Activated T-cell treated with anti-CD3 and anti-CD28 coated beads, Interleukin-2, amount 50 U/mL, for 72 hours (primary cell): Measurements from ENCODE around the gene C3orf33. TPM values are rescaled to one million over a fixed set of nuclear protein-coding genes. Genes with fewer than 3 reads are reported as not detected.
A peak's percentile ranks its signal among the peaks of the same experiment; 100 is the strongest.
"Not testable (repeated sequence)": the region's sequence is repeated elsewhere in the genome, so short reads cannot be mapped to it uniquely, and the experiment has no call there.

ENCODE experiments used
- ATAC-seq, 2 donors: fragments of 150-1000 bp; cut with Tn5 transposase; replicated peaks in 1 of 2; 2 replicates each; pipeline ENCODE4 v1.10.0; 2021; ENCODE audit warnings: moderate library complexity in 2 of 2, mild to moderate bottlenecking in 1 of 2
- DNase-seq, 2 donors: peaks; one replicate each; pipeline ENCODE4 v3.0.0; 2021 to 2022; ENCODE audit warnings: mixed read lengths in 1 of 2
- H3K27ac Mint-ChIP-seq: one replicate; pipeline ENCODE4 v1.8.0; 2022; ENCODE audit warnings: mild to moderate bottlenecking, moderate library complexity, mixed read lengths
- H3K27me3 Mint-ChIP-seq: one replicate; pipeline ENCODE4 v1.8.0; 2022; ENCODE audit warnings: low read depth, mixed read lengths
- H3K36me3 Mint-ChIP-seq, 2 donors: one replicate each; pipeline ENCODE4 v1.8.0; 2022; ENCODE audit warnings: mixed read lengths in 2 of 2, mild to moderate bottlenecking in 1 of 2; ENCODE audit not compliant: insufficient read depth in 2 of 2
- H3K4me1 Mint-ChIP-seq: one replicate; pipeline ENCODE4 v1.8.0; 2022; ENCODE audit warnings: low read depth, mixed read lengths
- H3K4me3 Mint-ChIP-seq, 2 donors: one replicate each; pipeline ENCODE4 v1.8.0; 2022; ENCODE audit warnings: mild to moderate bottlenecking in 2 of 2, mixed read lengths in 2 of 2, moderate library complexity in 2 of 2
- H3K9me3 Mint-ChIP-seq, 2 donors: one replicate each; pipeline ENCODE4 v1.8.0; 2022; ENCODE audit warnings: mixed read lengths in 2 of 2
- total RNA-seq, 2 donors: library from RNA; stranded (reverse); gene quantifications; one replicate each; pipeline ENCODE4 v1.2.3, GENCODE V29; 2022

Gene C3orf33
- total RNA-seq, 2 donors from 2014 or later = 3.3 to 5.1 TPM

DNA sequence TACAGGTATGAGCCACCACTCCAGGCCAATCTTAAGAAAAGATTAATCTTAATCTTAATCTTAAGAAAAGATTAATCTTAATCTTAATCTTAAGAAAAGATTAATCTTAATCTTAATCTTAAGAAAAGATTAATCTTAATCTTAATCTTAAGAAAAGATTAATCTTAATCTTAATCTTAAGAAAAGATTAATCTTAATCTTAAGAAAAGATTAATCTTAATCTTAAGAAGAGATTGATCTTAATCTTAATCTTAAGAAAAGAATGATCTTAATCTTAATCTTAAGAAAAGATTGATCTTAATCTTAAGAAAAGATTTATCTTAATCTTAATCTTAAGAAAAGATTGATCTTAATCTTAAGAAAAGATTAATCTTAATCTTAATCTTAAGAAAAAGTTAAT lies 7.1 kb upstream of the C3orf33 start:
- not testable (repeated sequence) for H3K4me1 Mint-ChIP-seq, H3K36me3 Mint-ChIP-seq, DNase-seq, H3K9me3 Mint-ChIP-seq, H3K27me3 Mint-ChIP-seq, ATAC-seq, H3K4me3 Mint-ChIP-seq, H3K27ac Mint-ChIP-seq

GRCh38 chr3:155809181-155809580 lies 3.1 kb upstream of the C3orf33 start:
- Mint-ChIP-seq H3K27ac (no peak overlapping the region), H3K4me1 (peaks cover 14% of the 10 kb centered on the region)

DNA sequence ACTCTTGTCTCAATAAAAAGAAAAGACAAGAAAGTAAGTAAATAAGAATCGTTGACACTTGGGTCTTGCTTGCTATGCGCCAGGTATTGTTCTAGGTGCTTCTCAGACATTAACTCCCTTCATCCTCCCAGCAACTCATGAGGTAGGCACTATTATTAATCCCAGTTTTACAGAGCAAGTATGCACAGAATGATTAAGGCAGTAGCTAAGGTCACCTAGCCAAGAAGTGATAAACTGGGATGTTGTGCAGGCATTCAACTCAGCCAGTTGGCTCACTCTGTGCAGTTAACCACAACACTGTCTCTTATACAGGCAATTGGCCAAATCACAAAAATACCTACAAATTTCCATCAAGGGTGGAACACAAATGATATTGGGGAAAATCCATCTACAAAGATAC lies 1.7 kb upstream of the C3orf33 start:
- ATAC-seq (no peak), DNase-seq (no peak)
- peaks cover 0 to 2% of the 10 kb centered on the region in 2 donors for H3K9me3 Mint-ChIP-seq
- H3K27me3 Mint-ChIP-seq = peaks cover 7% of the 10 kb centered on the region
- H3K4me1 Mint-ChIP-seq = peaks cover 14% of the 10 kb centered on the region
- no peak overlapping the region for H3K27ac Mint-ChIP-seq
- no peak overlapping the region for H3K4me3 Mint-ChIP-seq
- H3K36me3 Mint-ChIP-seq = no peaks in the 10 kb centered on the region

More at GRCh38 chr3:155809181-155809580, 3.1 kb upstream of the C3orf33 start:
- Mint-ChIP-seq H3K4me3 (no peak overlapping the region), H3K9me3 (peaks cover 0 to 2% of the 10 kb centered on the region in 2 donors), H3K36me3 (no peaks in the 10 kb centered on the region), H3K27me3 (peaks cover 7% of the 10 kb centered on the region)
- ATAC-seq (no peak), DNase-seq (no peak)

GRCh38 chr3:155805204-155805801 lies 775 bp downstream of the C3orf33 start:
- H3K4me3 Mint-ChIP-seq = peak overlapping the region; percentile 84 to 88
- H3K9me3 Mint-ChIP-seq = peaks cover 0 to 1% of the 10 kb centered on the region in 2 donors
- H3K27me3 Mint-ChIP-seq = peaks cover 7% of the 10 kb centered on the region
- peak overlapping the region; percentile 47 for H3K27ac Mint-ChIP-seq
- H3K36me3 Mint-ChIP-seq = peaks cover 0 to 2% of the 10 kb centered on the region in 2 donors
- peaks cover 14% of the 10 kb centered on the region for H3K4me1 Mint-ChIP-seq
- peak; percentile 14 to 43 for ATAC-seq
- no peak for DNase-seq

DNA sequence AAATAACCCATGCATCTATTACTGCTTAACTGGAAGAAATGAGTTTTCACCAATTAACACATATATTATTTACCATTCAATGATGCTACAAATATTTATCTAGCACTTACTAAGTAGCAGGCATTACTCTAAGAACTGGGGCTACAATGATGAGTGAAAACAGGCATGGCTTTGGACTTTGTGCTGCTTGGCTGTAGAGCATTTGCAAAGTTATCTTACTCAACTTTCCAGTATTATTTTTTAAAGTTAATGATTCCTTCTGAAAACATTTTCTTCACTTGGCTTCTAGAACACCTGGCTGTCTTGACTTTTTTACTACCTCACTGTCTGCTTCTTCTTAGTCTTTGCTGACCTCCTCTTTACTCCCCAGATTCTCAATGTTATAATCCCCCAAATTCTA lies 1.8 kb downstream of the C3orf33 start:
- Mint-ChIP-seq H3K27me3 (peaks cover 3% of the 10 kb centered on the region), H3K36me3 (peaks cover 1 to 3% of the 10 kb centered on the region in 2 donors), H3K9me3 (peaks cover 0 to 1% of the 10 kb centered on the region in 2 donors), H3K4me1 (peaks cover 14% of the 10 kb centered on the region), H3K4me3 (no peak overlapping the region), H3K27ac (no peak overlapping the region)
- DNase-seq (no peak), ATAC-seq (no peak)

DNA sequence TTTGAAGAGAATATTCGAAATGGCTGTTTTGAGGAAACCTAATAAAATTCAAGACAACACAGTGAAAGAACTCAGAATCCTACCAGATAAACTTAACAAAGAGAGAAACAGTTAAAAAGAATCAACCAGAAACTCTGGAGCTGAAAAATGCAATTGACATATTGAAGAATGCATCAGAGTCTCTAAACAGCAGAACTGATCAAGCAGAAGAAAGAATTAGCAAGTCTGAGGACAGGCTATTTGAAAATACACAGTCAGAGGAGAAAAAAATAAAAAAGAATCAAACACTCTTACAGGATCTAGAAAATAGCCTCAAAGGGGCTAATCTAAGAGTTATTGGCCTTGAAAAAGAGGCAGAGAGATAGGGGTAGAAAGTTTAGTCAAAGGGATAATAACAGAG lies 13.5 kb downstream of the C3orf33 start:
- ATAC-seq (no peak), DNase-seq (no peak)
- H3K9me3 Mint-ChIP-seq = peaks cover 0 to 3% of the 10 kb centered on the region in 2 donors
- H3K36me3 Mint-ChIP-seq = peaks cover 6 to 13% of the 10 kb centered on the region in 2 donors
- H3K27me3 Mint-ChIP-seq = no peaks in the 10 kb centered on the region
- H3K4me1 Mint-ChIP-seq = no peaks in the 10 kb centered on the region
- no peak overlapping the region for H3K4me3 Mint-ChIP-seq
- no peak overlapping the region for H3K27ac Mint-ChIP-seq

DNA sequence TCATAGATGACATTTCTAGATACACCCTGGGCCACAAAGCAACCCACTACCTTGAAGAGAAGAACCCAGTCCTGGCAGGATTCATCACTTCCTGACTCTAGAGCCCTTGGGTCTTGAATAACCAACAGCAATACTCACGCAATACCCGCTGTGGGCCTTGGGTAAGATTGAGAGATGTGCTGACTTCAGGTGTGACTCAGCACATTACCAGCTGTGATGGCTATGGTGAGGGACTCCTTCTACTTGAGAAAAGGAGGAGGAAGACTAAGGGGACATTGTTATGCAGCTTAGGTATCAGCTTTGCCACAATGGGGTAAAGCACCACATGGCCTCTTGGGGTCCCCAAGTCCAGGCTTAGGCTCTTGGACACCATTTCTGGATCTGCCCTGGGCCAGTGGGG lies 14.9 kb downstream of the C3orf33 start:
- DNase-seq (peak in 1 of 2 donors; percentile 11), ATAC-seq (peak in 1 of 2 donors; percentile 66)
- Mint-ChIP-seq H3K27ac (no peak overlapping the region), H3K9me3 (peaks cover 0 to 3% of the 10 kb centered on the region in 2 donors), H3K4me1 (peaks cover under 1% of the 10 kb centered on the region), H3K4me3 (no peak overlapping the region), H3K27me3 (no peaks in the 10 kb centered on the region), H3K36me3 (peaks cover 5 to 9% of the 10 kb centered on the region in 2 donors)

- H3K4me1 Mint-ChIP-seq = peaks cover 9% of the 10 kb centered on the region
- H3K27ac Mint-ChIP-seq = no peak overlapping the region
- no peak overlapping the region for H3K4me3 Mint-ChIP-seq
- DNase-seq = no peak
- ATAC-seq = no peak
- peaks cover 5 to 9% of the 10 kb centered on the region in 2 donors for H3K36me3 Mint-ChIP-seq
- peaks cover 0 to 3% of the 10 kb centered on the region in 2 donors for H3K9me3 Mint-ChIP-seq
- no peaks in the 10 kb centered on the region for H3K27me3 Mint-ChIP-seq
Measured at GRCh38 chr3:155790272-155790925, 15.7 kb downstream of the C3orf33 start.

DNA sequence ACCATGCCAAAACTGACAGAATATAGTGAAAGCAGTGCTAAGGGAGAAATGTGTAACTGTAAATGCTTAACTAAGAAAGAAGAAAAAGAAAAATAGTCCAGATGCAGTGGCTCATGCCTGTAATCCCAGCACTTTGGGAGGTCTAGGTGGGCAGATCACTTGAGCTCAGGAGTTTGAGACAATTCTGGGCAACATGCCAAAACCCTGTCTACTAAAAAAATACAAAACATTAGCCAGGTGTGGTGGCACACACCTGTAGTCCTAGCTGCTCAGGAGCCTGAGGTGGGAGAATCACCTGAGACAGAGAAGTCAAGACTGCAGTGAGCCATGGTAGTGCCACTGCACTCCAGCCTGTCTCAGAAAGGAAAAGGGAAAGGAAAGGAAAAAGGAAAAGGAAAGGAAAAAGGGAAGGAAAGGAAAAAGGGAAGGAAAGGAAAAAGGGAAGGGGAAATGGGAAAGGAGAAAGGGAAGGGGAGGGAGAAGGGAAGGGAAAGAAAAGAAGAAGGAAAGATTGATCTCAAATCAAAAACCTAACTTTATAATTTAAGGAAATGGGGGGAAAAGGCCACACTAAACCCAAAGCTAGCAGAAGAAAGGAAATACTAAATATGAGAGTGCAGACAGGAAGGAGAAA lies 20.3 kb downstream of the C3orf33 start:
- Mint-ChIP-seq H3K27me3 (no peaks in the 10 kb centered on the region), H3K36me3 (peaks cover 4 to 8% of the 10 kb centered on the region in 2 donors), H3K4me1 (peaks cover 10% of the 10 kb centered on the region), H3K27ac (peak overlapping the region; percentile 36), H3K9me3 (no peaks in the 10 kb centered on the region), H3K4me3 (no peak overlapping the region)
- DNase-seq (no peak), ATAC-seq (no peak)

GRCh38 chr3:155782390-155782953 lies 23.6 kb downstream of the C3orf33 start:
- DNase-seq (no peak), ATAC-seq (no peak)
- peaks cover 10% of the 10 kb centered on the region for H3K4me1 Mint-ChIP-seq
- H3K27me3 Mint-ChIP-seq = no peaks in the 10 kb centered on the region
- H3K27ac Mint-ChIP-seq = no peak overlapping the region
- no peak overlapping the region for H3K4me3 Mint-ChIP-seq
- peaks cover 6 to 10% of the 10 kb centered on the region in 2 donors for H3K36me3 Mint-ChIP-seq
- H3K9me3 Mint-ChIP-seq = no peaks in the 10 kb centered on the region

DNA sequence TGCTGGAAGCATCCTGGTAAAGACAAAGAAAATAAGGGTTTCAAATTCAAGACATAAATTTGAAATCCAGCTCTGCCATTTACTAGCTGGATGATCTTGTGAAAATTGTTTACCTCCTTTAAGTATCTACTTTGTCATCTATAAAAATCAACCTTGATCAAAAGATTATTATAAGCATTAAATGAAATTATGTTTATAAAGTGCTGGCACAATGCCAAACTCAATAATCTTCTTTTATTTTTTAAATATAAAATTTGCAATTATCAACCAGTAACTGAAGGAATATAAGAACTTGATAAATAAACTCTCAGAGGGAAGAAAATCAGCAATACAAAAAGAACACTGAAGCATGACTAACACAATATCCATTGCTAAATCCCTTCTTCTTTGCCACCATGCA lies 25.8 kb downstream of the C3orf33 start:
- Mint-ChIP-seq H3K4me3 (no peak overlapping the region), H3K9me3 (no peaks in the 10 kb centered on the region), H3K27me3 (no peaks in the 10 kb centered on the region), H3K4me1 (peaks cover under 1% of the 10 kb centered on the region), H3K27ac (no peak overlapping the region), H3K36me3 (peaks cover 6 to 10% of the 10 kb centered on the region in 2 donors)
- ATAC-seq (no peak), DNase-seq (no peak)

DNA sequence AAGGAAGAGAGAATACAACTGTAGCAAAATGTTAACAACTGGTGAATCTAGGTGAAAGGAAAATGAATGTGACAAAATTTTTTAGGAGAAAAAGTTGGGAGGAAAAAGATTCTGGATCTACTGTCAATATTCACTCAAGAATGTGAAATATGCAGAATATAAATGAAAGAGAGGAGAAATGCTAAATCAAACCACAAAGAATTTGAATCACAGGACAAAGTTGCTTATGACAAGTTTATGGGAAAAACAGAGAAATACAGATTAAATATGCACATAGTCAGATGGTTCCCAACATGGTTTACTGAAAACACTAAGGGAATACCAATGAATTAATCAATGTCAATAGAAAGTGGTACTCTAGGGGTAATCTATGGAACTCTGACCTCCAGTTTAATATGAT lies 27.6 kb downstream of the C3orf33 start:
- ATAC-seq (no peak), DNase-seq (no peak)
- no peak overlapping the region for H3K4me3 Mint-ChIP-seq
- H3K27me3 Mint-ChIP-seq = no peaks in the 10 kb centered on the region
- H3K9me3 Mint-ChIP-seq = no peaks in the 10 kb centered on the region
- no peak overlapping the region for H3K27ac Mint-ChIP-seq
- peaks cover 6 to 13% of the 10 kb centered on the region in 2 donors for H3K36me3 Mint-ChIP-seq
- no peaks in the 10 kb centered on the region for H3K4me1 Mint-ChIP-seq

GRCh38 chr3:155772801-155773200 lies 33.3 kb downstream of the C3orf33 start:
- no peaks in the 10 kb centered on the region for H3K4me1 Mint-ChIP-seq
- H3K27me3 Mint-ChIP-seq = no peaks in the 10 kb centered on the region
- ATAC-seq (peak in 1 of 2 donors; percentile 58), DNase-seq (no peak)
- H3K4me3 Mint-ChIP-seq = no peak overlapping the region
- no peaks in the 10 kb centered on the region for H3K9me3 Mint-ChIP-seq
- peaks cover 2 to 4% of the 10 kb centered on the region in 2 donors for H3K36me3 Mint-ChIP-seq
- no peak overlapping the region for H3K27ac Mint-ChIP-seq
